ENCODE results near the gene PARD3B. TPM values are rescaled to one million over a fixed set of nuclear protein-coding genes. Genes with fewer than 3 reads are reported as not detected.

PARD3B gene
- total and polyA plus RNA-seq, 2 donors from 2014 or later = 5.3 to 29.6 TPM

GRCh38 chr2:204776781-204777559 is 231.7 kb downstream of the PARD3B start:
- no peak for DNase-seq
- no peak for FAIRE-seq

GRCh38 chr2:204779771-204780170 is 234.5 kb downstream of the PARD3B start:
- no peaks in the 10 kb centered on the region for H3K4me1 ChIP-seq (ENCODE audit: control insufficient read depth in 2 of 3, insufficient read depth in 2 of 3, low read depth in 1 of 3, low read length in 3 of 3)
- H3K27ac ChIP-seq (ENCODE audit: low read depth in 2 of 2, low read length in 2 of 2) = no peak overlapping the region
- no peak overlapping the region for H3K9ac ChIP-seq (ENCODE audit: low read length in 3 of 3)
- no peaks in the 10 kb centered on the region for H3K36me3 ChIP-seq (ENCODE audit: control insufficient read depth in 2 of 3, insufficient read depth in 3 of 3, low read length in 3 of 3)
- H3K4me3 ChIP-seq (ENCODE audit: low read length in 3 of 3) = no peak overlapping the region
- intact Hi-C loops (cut with DNase I) = no loop called here
- FAIRE-seq (no peak), DNase-seq (no peak)
- H3K9me3 ChIP-seq (ENCODE audit: control insufficient read depth in 2 of 3, insufficient read depth in 1 of 3, low read length in 3 of 3) = no peaks in the 10 kb centered on the region
- TF ChIP-seq CTCF (IDR thresholded peaks at IDR 0.05; ENCODE audit: borderline replicate concordance, extremely low read depth, insufficient read depth) = no peak
- no peaks in the 10 kb centered on the region for H3K27me3 ChIP-seq (ENCODE audit: control insufficient read depth, insufficient read depth, low read length)

More at GRCh38 chr2:204776781-204777559, 231.7 kb downstream of the PARD3B start:
- H3K4me3 ChIP-seq (ENCODE audit: low read length in 3 of 3) = no peak overlapping the region
- TF ChIP-seq CTCF (IDR thresholded peaks at IDR 0.05; ENCODE audit: borderline replicate concordance, extremely low read depth, insufficient read depth) = no peak
- no peak overlapping the region for H3K27ac ChIP-seq (ENCODE audit: low read depth in 2 of 2, low read length in 2 of 2)
- H3K4me1 ChIP-seq (ENCODE audit: control insufficient read depth in 2 of 3, insufficient read depth in 2 of 3, low read depth in 1 of 3, low read length in 3 of 3) = no peaks in the 10 kb centered on the region
- no peak overlapping the region for H3K9ac ChIP-seq (ENCODE audit: low read length in 3 of 3)
- H3K9me3 ChIP-seq (ENCODE audit: control insufficient read depth in 2 of 3, insufficient read depth in 1 of 3, low read length in 3 of 3) = no peaks in the 10 kb centered on the region
- no peaks in the 10 kb centered on the region for H3K27me3 ChIP-seq (ENCODE audit: control insufficient read depth, insufficient read depth, low read length)
- intact Hi-C loops (cut with DNase I) = no loop called here
- H3K36me3 ChIP-seq (ENCODE audit: control insufficient read depth in 2 of 3, insufficient read depth in 3 of 3, low read length in 3 of 3) = no peaks in the 10 kb centered on the region

DNA sequence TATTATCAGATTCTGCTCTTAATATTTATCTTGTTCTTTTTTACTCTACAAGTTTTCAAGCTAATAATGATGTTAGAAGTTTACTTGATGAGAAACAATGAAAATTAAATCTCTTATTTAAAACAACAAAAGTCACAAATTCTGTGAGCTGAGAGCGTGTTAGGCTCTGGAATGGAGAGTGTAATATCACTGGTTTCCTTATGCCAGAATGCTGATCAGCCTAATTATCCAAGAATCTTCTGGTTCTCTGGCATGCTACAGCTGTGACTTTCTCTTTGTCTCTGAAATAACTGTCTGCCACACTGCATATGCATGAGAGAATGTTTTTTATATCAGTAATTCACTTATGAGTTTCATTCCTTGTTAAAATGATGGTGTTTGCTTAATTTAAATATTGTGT is 236.7 kb downstream of the PARD3B start:
- no peaks in the 10 kb centered on the region for H3K4me1 ChIP-seq (ENCODE audit: control insufficient read depth in 2 of 3, insufficient read depth in 2 of 3, low read depth in 1 of 3, low read length in 3 of 3)
- no peak overlapping the region for H3K27ac ChIP-seq (ENCODE audit: low read depth in 2 of 2, low read length in 2 of 2)
- no peaks in the 10 kb centered on the region for H3K36me3 ChIP-seq (ENCODE audit: control insufficient read depth in 2 of 3, insufficient read depth in 3 of 3, low read length in 3 of 3)
- TF ChIP-seq CTCF (IDR thresholded peaks at IDR 0.05; ENCODE audit: borderline replicate concordance, extremely low read depth, insufficient read depth) = no peak
- no peak overlapping the region for H3K9ac ChIP-seq (ENCODE audit: low read length in 3 of 3)
- intact Hi-C loops (cut with DNase I) = no loop called here
- H3K9me3 ChIP-seq (ENCODE audit: control insufficient read depth in 2 of 3, insufficient read depth in 1 of 3, low read length in 3 of 3) = no peaks in the 10 kb centered on the region
- FAIRE-seq (no peak), DNase-seq (no peak)
- H3K4me3 ChIP-seq (ENCODE audit: low read length in 3 of 3) = no peak overlapping the region
- no peaks in the 10 kb centered on the region for H3K27me3 ChIP-seq (ENCODE audit: control insufficient read depth, insufficient read depth, low read length)
